ENCODE results near the gene PLA2G6.

PLA2G6 gene

GRCh38 chr22:38068641-38069371 lies 112.8 kb downstream of the PLA2G6 start:
- no peak for DNase-seq

GRCh38 chr22:38067761-38068360 lies 113.8 kb downstream of the PLA2G6 start:
- no peak for DNase-seq

- no peak for DNase-seq
Measured at GRCh38 chr22:38067028-38067415, 114.6 kb downstream of the PLA2G6 start.

GRCh38 chr22:38066381-38067027 lies 115.1 kb downstream of the PLA2G6 start:
- no peak for DNase-seq

GRCh38 chr22:38065539-38065938 lies 116.1 kb downstream of the PLA2G6 start:
- DNase-seq = no peak

- DNase-seq = no peak
Measured at GRCh38 chr22:38062791-38063190, 118.8 kb downstream of the PLA2G6 start.

Measured in activated CD8-positive, alpha-beta memory T cell treated with anti-CD3 and anti-CD28 coated beads, Interleukin-2, amount 50 U/mL, for 4 hours (primary cell).